HT-29 (cell line): ENCODE data around the gene ANKS1B. TPM values are rescaled to one million over a fixed set of nuclear protein-coding genes. Genes with fewer than 3 reads are reported as not detected.

Experiments used
- DNase-seq: peaks from one replicate; pipeline ENCODE4 v3.0.0-alpha.2; 2015; ENCODE audit warnings: low spot score
- total RNA-seq: library from RNA; depleted of rRNA; stranded (reverse); fragments of >200 nt; shearing (Covaris generic); gene quantifications from 2 replicates; pipeline ENCODE4 v1.2.3, GENCODE V29; 2014

The ANKS1B gene
- total RNA-seq, 1 experiment from 2014 or later = not detected

- DNase-seq = no peak
Measured at GRCh38 chr12:98954506-98954905, 1030.2 kb downstream of the ANKS1B start.

DNA sequence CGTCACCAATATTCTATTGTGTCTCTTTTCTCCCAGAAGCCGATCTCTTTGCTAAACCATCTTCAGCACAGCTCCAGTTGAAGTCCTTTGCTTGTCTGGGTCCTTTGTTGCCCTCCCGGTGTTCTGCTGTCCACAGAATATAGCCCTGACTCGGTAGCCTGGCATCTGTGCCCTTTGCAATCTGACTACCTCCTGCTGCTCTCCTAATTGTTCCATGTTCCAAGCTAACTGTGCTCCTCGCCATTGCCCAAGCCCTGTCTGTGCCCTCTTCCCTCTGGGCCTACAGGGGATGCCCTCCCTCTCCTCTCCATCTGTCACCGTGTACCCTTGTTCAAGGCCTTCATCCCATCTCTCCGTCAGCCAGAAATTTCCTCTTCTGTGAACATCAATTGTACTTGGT, 1033.3 kb downstream of the ANKS1B start:
- no peak for DNase-seq

GRCh38 chr12:98948343-98948949, 1036.3 kb downstream of the ANKS1B start:
- DNase-seq = no peak

- DNase-seq = no peak
Measured at GRCh38 chr12:98945864-98946263, 1038.9 kb downstream of the ANKS1B start.

- no peak for DNase-seq
Measured at GRCh38 chr12:98939926-98940325, 1044.8 kb downstream of the ANKS1B start.

GRCh38 chr12:98939350-98939749, 1045.4 kb downstream of the ANKS1B start:
- peak; percentile 11 for DNase-seq

DNA sequence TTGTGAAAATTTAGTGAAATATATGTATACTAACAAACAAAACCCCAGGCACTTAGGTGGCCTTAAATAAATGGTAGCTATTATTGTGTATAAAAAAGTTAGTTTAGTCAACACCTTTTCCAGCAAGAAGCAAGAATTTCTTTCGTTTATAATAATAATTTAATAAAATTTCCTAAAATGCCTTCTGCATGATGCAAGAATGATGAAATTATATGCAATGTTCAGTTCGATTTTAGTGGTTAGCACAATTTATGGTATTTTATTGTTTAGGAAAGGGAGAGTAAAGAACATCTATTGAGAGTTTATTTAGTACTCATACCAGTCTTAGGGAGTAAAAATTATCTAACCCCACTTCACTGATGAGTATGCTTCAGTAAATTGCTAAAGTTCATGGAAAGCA, 1048.9 kb downstream of the ANKS1B start:
- no peak for DNase-seq

GRCh38 chr12:98922871-98923270, 1061.9 kb downstream of the ANKS1B start:
- no peak for DNase-seq

DNA sequence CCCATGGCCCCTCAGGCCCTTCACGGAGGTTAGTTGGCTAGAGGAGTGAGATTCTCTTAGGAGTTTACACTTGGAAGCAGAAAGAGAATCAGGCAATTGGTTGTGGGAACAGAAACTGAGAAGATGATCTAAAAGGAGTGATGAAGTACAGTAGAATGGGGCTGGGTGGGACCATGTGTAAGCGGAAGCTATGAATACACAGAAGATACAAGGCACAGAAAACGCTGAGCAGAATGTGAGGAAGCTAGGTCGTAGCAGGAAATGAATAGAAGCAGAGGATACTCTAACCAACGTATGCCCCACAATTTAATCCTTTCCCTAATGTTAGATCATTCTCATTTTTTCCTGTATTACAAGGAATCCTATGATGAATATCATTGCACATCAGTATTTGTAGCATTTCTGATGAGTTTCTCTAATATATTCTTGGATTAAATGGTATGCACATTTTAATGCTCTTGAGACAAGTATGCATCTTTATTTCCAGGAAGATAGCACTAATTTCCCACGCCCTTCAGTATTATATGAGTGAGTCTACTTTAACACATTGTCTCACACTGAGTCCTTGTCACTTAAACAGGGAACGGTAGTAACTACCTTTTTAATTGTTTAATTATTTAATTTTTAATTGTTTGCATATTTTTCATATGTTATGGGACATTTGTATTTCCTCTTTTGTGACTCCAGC, 1066.4 kb downstream of the ANKS1B start:
- DNase-seq = no peak

DNA sequence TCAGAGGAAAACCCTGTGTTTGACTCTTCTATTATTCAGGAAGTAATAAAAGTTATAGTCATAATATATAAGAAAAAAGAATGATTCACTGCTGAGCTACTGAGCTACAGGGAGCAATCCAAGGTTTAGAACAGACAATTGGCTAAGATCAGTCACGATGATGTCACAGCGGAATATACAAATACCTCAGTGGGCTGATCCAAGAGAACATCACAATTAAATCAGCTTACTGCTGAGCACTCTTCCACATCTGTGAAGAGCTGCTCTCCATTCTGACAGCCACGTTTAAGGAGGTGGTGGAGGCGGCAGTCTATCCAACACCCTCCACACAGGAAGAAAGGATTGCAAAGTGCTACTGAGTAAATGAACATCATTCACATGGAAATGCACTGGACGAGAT, 1068.6 kb downstream of the ANKS1B start:
- DNase-seq = no peak

GRCh38 chr12:98912401-98912974, 1072.2 kb downstream of the ANKS1B start:
- DNase-seq = no peak

DNA sequence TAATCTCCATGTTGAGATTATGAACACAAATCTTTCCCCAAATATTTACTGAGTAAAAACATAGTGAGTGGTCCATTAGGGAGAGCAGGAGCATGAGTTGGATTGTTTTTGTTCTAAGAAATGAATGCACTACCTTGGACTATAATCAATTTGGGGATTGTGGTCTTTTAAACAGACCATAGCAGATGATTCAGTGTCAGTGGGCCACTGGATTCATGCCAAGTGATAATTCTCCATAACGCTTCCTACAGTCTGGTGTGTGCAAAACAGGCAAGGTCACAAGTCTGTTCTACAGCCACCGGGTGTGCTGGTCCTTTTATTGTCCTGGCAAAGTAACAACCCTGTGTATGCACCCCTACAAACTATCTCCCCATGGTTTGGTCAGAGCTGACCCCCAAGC, 1073.3 kb downstream of the ANKS1B start:
- no peak for DNase-seq

GRCh38 chr12:98909746-98910145, 1075.0 kb downstream of the ANKS1B start:
- DNase-seq = no peak

GRCh38 chr12:98908866-98909265, 1075.9 kb downstream of the ANKS1B start:
- DNase-seq = no peak

GRCh38 chr12:98903875-98904274, 1080.9 kb downstream of the ANKS1B start:
- DNase-seq = no peak

GRCh38 chr12:98901189-98901588, 1083.5 kb downstream of the ANKS1B start:
- no peak for DNase-seq

DNA sequence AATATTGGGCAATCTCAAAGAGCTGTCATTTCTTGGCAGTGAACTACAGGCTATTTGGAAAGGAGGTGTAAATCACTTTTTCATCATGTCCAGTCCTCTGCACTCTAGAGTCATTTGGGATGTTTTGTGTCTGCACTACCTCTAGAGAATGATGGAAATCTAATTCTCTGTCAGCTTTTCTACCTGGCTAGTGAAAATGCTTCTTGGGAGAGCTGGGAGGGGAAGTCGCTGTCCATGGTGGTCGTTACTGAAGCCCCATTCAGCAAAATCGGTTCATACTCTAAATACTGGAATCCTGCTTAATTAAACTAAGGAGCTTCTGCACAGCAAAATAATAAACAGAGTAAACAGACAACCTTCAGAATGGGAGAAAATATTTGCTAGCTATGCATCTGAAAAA, 1087.8 kb downstream of the ANKS1B start:
- no peak for DNase-seq

- DNase-seq = no peak
Measured at GRCh38 chr12:98895086-98895651, 1089.6 kb downstream of the ANKS1B start.

GRCh38 chr12:98894412-98895085, 1090.2 kb downstream of the ANKS1B start:
- DNase-seq = no peak

GRCh38 chr12:98893675-98894411, 1090.9 kb downstream of the ANKS1B start:
- no peak for DNase-seq

- DNase-seq = no peak
Measured at GRCh38 chr12:98893126-98893674, 1091.5 kb downstream of the ANKS1B start.
